Omental fat pad (tissue), 4 donors: ENCODE data around the gene CALCOCO1. TPM values are rescaled to one million over a fixed set of nuclear protein-coding genes. Genes with fewer than 3 reads are reported as not detected.

Experiments
- ATAC-seq: fragments of 150-250 bp; one replicate; pipeline ENCODE4 v1.9.1; 2016; ENCODE audit warnings: mild to moderate bottlenecking, moderate library complexity; ENCODE audit not compliant: low FRiP score
- DNase-seq: peaks from one replicate; pipeline ENCODE4 v3.0.0-alpha.2; 2019; ENCODE audit warnings: low spot score
- CTCF ChIP-seq, 3 donors: fragments of 450-650 bp; IDR thresholded peaks; one replicate each; pipeline ENCODE4 v1.5.1; 2016 to 2017; ENCODE audit warnings: antibody characterized with exemption in 3 of 3, mild to moderate bottlenecking in 3 of 3, moderate library complexity in 2 of 3
- total RNA-seq, 4 donors: library from RNA; depleted of rRNA; stranded (reverse); fragments of >200 nt; gene quantifications; one replicate each; pipeline ENCODE4 v1.1.0, GENCODE V29; 2016

The CALCOCO1 gene
- total RNA-seq, 4 donors from 2014 or later: 183 to 262 (median 242) TPM

GRCh38 chr12:53733807-53734200 lies 6.6 kb upstream of the CALCOCO1 start:
- no peak for TF ChIP-seq CTCF (IDR thresholded peaks at IDR 0.05)

GRCh38 chr12:53733051-53733806 lies 6.0 kb upstream of the CALCOCO1 start:
- TF ChIP-seq CTCF (IDR thresholded peaks at IDR 0.05): no peak
- no peak for ATAC-seq
- DNase-seq: no peak

More at GRCh38 chr12:53733807-53734200, 6.6 kb upstream of the CALCOCO1 start:
- DNase-seq (no peak), ATAC-seq (no peak)

- ATAC-seq (no peak), DNase-seq (no peak)
- TF ChIP-seq CTCF (IDR thresholded peaks at IDR 0.05): no peak
These were observed 2.4 kb upstream of the CALCOCO1 start for GRCh38 chr12:53729644-53730043.

GRCh38 chr12:53728206-53728605 lies 954 bp upstream of the CALCOCO1 start:
- no peak for ATAC-seq
- no peak for TF ChIP-seq CTCF (IDR thresholded peaks at IDR 0.05)
- no peak for DNase-seq

- TF ChIP-seq CTCF (IDR thresholded peaks at IDR 0.05): no peak
- DNase-seq: no peak
- no peak for ATAC-seq
These were observed 324 bp downstream of the CALCOCO1 start for GRCh38 chr12:53726946-53727309.

GRCh38 chr12:53726341-53726740 lies 911 bp downstream of the CALCOCO1 start:
- no peak for TF ChIP-seq CTCF (IDR thresholded peaks at IDR 0.05)
- DNase-seq (no peak), ATAC-seq (no peak)

- ATAC-seq (no peak), DNase-seq (no peak)
- no peak for TF ChIP-seq CTCF (IDR thresholded peaks at IDR 0.05)
These were observed 1.4 kb downstream of the CALCOCO1 start for GRCh38 chr12:53725824-53726223.
